HepG2 (cell line): ENCODE data around the gene POLE3. TPM values are rescaled to one million over a fixed set of nuclear protein-coding genes. Genes with fewer than 3 reads are reported as not detected.
A peak's percentile ranks its signal among the peaks of the same experiment; 100 is the strongest.

ENCODE experiments used
- ATM ChIP-seq: fragments of 450-650 bp; IDR thresholded peaks from 2 replicates; pipeline ENCODE4 v1.7.1; 2017; ENCODE audit warnings: mild to moderate bottlenecking, borderline replicate concordance
- ERF ChIP-seq: IDR thresholded peaks from 2 replicates; pipeline ENCODE4 v1.6.1; 2018; ENCODE audit warnings: missing biosample characterization, missing genetic modification reagents
- GTF2F1 ChIP-seq: fragments of 150-350 bp; IDR thresholded peaks from 2 replicates; pipeline ENCODE4 v1.6.1; 2014; ENCODE audit warnings: low read length
- KDM4B ChIP-seq: sonication (generic); formaldehyde crosslinking; IDR thresholded peaks from 2 replicates; pipeline ENCODE4 v1.4.0; 2020; ENCODE audit warnings: missing genetic modification reagents
- RARA ChIP-seq: IDR thresholded peaks from 2 replicates; pipeline ENCODE4 v1.6.1; 2016; ENCODE audit warnings: missing genetic modification reagents, missing compliant biosample characterization
- REL ChIP-seq: sonication (generic); formaldehyde crosslinking; conservative IDR thresholded peaks from 2 replicates; pipeline ENCODE4 v1.8.0; 2022; ENCODE audit warnings: mild to moderate bottlenecking, missing genetic modification reagents, moderate library complexity
- TBX3 ChIP-seq: fragments of 450-650 bp; IDR thresholded peaks from 2 replicates; pipeline ENCODE4 v1.6.1; 2017; ENCODE audit warnings: antibody characterized with exemption, mild to moderate bottlenecking, inconsistent platforms, borderline replicate concordance
- TMF1 ChIP-seq: sonication (generic); formaldehyde crosslinking; IDR thresholded peaks from 2 replicates; pipeline ENCODE4 v1.8.1; 2022; ENCODE audit warnings: low read depth, missing genetic modification reagents
- TOPORS ChIP-seq: sonication (generic); formaldehyde crosslinking; IDR thresholded peaks from 2 replicates; pipeline ENCODE4 v1.8.0; 2023; ENCODE audit warnings: mild to moderate bottlenecking, missing genetic modification reagents
- ZNF484 ChIP-seq: sonication (generic); formaldehyde crosslinking; IDR thresholded peaks from 2 replicates; pipeline ENCODE4 v1.5.1; 2020; ENCODE audit warnings: mild to moderate bottlenecking, low read depth, missing genetic modification reagents, borderline replicate concordance
- ZNF577 ChIP-seq: sonication (generic); formaldehyde crosslinking; IDR thresholded peaks from 2 replicates; pipeline ENCODE4 v1.4.0; 2020; ENCODE audit warnings: mild to moderate bottlenecking, low read depth, missing genetic modification reagents, borderline replicate concordance
- ZNF614 ChIP-seq: IDR thresholded peaks from 2 replicates; pipeline ENCODE4 v1.6.1; 2018; ENCODE audit warnings: missing biosample characterization, missing genetic modification reagents, inconsistent platforms, borderline replicate concordance
- ZNF7 ChIP-seq: IDR thresholded peaks from 2 replicates; pipeline ENCODE4 v1.6.1; 2016; ENCODE audit warnings: missing biosample characterization, missing genetic modification reagents
- ZNF83 ChIP-seq: sonication (generic); formaldehyde crosslinking; IDR thresholded peaks from 2 replicates; pipeline ENCODE4 v1.4.0; 2020; ENCODE audit warnings: missing genetic modification reagents, mild to moderate bottlenecking, borderline replicate concordance
- ZNF850 ChIP-seq: sonication (generic); formaldehyde crosslinking; conservative IDR thresholded peaks from 2 replicates; pipeline ENCODE4 v1.9.0; 2021; ENCODE audit warnings: mild to moderate bottlenecking, missing genetic modification reagents
- ZSCAN21 ChIP-seq: sonication (generic); formaldehyde crosslinking; IDR thresholded peaks from 2 replicates; pipeline ENCODE4 v1.8.0; 2022; ENCODE audit warnings: mild to moderate bottlenecking, missing genetic modification reagents, moderate library complexity, borderline replicate concordance
- ZSCAN31 ChIP-seq: sonication (generic); formaldehyde crosslinking; IDR thresholded peaks from 2 replicates; pipeline ENCODE4 v1.5.0; 2020; ENCODE audit warnings: low read depth, mild to moderate bottlenecking, missing genetic modification reagents
- polyA plus RNA-seq, 8 experiments: library from polyadenylated mRNA; depleted of rRNA in 3 of 8; stranded (reverse) in 7 of 8; unstranded in 1 of 8; fragments of >200 nt; fragmentation: Illumina TruSeq in 4 of 8; extraction: Trizol in 4 of 8; gene quantifications; 2 replicates each; pipeline versions ENCODE4 v1.2.1 to v1.2.3, GENCODE V29; 2011 to 2016; ENCODE audit warnings: low read depth in 4 of 8, missing spikeins in 1 of 8, mixed read lengths in 1 of 8; ENCODE audit not compliant: insufficient read depth in 1 of 8
- total RNA-seq, 5 experiments: library from RNA; depleted of rRNA; stranded (reverse); fragments of >200 nt; fragmentation: Illumina TruSeq; extraction: Trizol; gene quantifications; 2 replicates each; pipeline ENCODE4 v1.2.3, GENCODE V29; 2016; ENCODE audit warnings: low read depth in 1 of 5
- TF ChIP-seq, protein P1 (sequence below): sonication (generic); formaldehyde crosslinking; IDR thresholded peaks from 2 replicates; pipeline ENCODE4 v1.4.0; 2020; ENCODE audit warnings: mild to moderate bottlenecking, missing genetic modification reagents
- TF ChIP-seq, protein P2 (sequence below): sonication (generic); formaldehyde crosslinking; IDR thresholded peaks from 2 replicates; pipeline ENCODE4 v1.8.1; 2023; ENCODE audit warnings: missing genetic modification reagents, mild to moderate bottlenecking, borderline replicate concordance
- TF ChIP-seq, protein P3 (sequence below): sonication (generic); formaldehyde crosslinking; conservative IDR thresholded peaks from 2 replicates; pipeline ENCODE4 v1.8.0; 2022; ENCODE audit warnings: low read depth, missing genetic modification reagents
- TF ChIP-seq, protein P4 (sequence below): sonication (generic); formaldehyde crosslinking; IDR thresholded peaks from 2 replicates; pipeline ENCODE4 v1.8.1; 2023; ENCODE audit warnings: mild to moderate bottlenecking, missing genetic modification reagents
- TF ChIP-seq, protein P5 (sequence below): IDR thresholded peaks from 2 replicates; pipeline ENCODE4 v1.6.1; 2018; ENCODE audit warnings: missing genetic modification reagents
- TF ChIP-seq, protein P6 (sequence below), 2 experiments: sonication (generic) in 1 of 2; formaldehyde crosslinking in 1 of 2; IDR thresholded peaks; 2 replicates each; pipeline versions ENCODE4 v1.4.0 to v1.6.1; 2018 to 2020; ENCODE audit warnings: missing genetic modification reagents in 2 of 2, borderline replicate concordance in 1 of 2, low read depth in 1 of 2, mild to moderate bottlenecking in 1 of 2, missing biosample characterization in 1 of 2

The POLE3 gene
- total and polyA plus RNA-seq, 2 of the 13 experiments (the other 11 are each of a cell fraction or from before 2014, with no cell fraction given), result 36.0 to 77.2 TPM

DNA sequence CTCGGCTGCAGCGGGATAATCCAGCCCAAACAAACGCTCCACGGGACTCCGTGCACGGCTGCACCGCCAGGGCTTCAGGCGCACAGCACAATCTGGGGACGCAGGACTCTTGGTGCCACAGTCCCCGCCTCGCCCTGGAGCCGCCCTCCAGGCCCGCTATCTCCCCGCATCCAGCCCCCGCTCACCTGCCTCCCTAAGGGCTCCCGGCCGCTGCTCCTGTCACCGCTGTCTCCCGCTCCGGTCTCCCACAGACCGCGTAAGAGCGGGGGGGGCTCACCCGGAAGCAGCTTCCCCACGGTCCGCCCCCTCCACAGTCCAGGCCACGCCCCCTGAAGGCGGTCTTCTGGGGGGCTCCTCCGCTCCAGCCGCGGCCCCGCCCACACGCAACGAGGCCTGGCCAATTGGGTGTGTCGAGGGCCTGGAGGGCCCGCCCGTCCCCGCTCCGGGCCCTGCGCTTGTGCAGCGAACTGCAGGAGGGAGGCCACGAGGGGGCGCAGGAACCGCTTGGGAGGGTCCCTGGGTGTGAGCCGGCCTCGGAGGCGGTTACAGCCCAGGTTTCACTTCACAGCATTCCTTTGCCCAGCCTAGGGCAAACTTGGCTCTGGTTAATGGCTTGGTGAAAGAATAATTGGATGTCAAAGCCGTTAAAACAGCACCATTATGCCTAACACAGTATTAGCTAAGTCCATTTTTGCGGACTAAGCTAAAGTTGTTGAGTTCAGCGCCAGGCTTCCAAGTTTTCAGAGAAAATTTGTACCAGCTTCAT is 9.3 kb downstream of the POLE3 start, which contains the start of gene ALAD (continued):
- TF ChIP-seq ZNF850 (CRISPR knock-in tag) (no peak), KDM4B (CRISPR knock-in tag) (no peak), GTF2F1 (no peak), TBX3 (no peak), ATM (no peak), ZNF577 (CRISPR knock-in tag) (no peak), TOPORS (no peak), ZNF484 (CRISPR knock-in tag) (no peak), ZSCAN21 (CRISPR knock-in tag) (no peak), ZNF614 (CRISPR knock-in tag) (peak; percentile 84; the same call in 1 of the 2 replicates), ERF (CRISPR knock-in tag) (peak; percentile 90), TMF1 (CRISPR knock-in tag) (no peak), ZNF7 (CRISPR knock-in tag) (no peak), ZNF83 (CRISPR knock-in tag) (no peak), RARA (CRISPR knock-in tag) (peak; percentile 32), ZSCAN31 (CRISPR knock-in tag) (0 out of 2 replicates have a peak, but pooled peaks have one; percentile 18), REL (no peak)
- TF ChIP-seq, protein P1, sequence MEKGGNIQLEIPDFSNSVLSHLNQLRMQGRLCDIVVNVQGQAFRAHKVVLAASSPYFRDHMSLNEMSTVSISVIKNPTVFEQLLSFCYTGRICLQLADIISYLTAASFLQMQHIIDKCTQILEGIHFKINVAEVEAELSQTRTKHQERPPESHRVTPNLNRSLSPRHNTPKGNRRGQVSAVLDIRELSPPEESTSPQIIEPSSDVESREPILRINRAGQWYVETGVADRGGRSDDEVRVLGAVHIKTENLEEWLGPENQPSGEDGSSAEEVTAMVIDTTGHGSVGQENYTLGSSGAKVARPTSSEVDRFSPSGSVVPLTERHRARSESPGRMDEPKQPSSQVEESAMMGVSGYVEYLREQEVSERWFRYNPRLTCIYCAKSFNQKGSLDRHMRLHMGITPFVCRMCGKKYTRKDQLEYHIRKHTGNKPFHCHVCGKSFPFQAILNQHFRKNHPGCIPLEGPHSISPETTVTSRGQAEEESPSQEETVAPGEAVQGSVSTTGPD (CRISPR knock-in tag), result no peak
- TF ChIP-seq, protein P2, sequence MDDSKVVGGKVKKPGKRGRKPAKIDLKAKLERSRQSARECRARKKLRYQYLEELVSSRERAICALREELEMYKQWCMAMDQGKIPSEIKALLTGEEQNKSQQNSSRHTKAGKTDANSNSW (CRISPR knock-in tag), result no peak
- TF ChIP-seq, protein P3, sequence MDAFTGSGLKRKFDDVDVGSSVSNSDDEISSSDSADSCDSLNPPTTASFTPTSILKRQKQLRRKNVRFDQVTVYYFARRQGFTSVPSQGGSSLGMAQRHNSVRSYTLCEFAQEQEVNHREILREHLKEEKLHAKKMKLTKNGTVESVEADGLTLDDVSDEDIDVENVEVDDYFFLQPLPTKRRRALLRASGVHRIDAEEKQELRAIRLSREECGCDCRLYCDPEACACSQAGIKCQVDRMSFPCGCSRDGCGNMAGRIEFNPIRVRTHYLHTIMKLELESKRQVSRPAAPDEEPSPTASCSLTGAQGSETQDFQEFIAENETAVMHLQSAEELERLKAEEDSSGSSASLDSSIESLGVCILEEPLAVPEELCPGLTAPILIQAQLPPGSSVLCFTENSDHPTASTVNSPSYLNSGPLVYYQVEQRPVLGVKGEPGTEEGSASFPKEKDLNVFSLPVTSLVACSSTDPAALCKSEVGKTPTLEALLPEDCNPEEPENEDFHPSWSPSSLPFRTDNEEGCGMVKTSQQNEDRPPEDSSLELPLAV (CRISPR knock-in tag), result no peak
- TF ChIP-seq, protein P4, sequence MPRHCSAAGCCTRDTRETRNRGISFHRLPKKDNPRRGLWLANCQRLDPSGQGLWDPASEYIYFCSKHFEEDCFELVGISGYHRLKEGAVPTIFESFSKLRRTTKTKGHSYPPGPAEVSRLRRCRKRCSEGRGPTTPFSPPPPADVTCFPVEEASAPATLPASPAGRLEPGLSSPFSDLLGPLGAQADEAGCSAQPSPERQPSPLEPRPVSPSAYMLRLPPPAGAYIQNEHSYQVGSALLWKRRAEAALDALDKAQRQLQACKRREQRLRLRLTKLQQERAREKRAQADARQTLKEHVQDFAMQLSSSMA (CRISPR knock-in tag), result no peak
- TF ChIP-seq, protein P5, sequence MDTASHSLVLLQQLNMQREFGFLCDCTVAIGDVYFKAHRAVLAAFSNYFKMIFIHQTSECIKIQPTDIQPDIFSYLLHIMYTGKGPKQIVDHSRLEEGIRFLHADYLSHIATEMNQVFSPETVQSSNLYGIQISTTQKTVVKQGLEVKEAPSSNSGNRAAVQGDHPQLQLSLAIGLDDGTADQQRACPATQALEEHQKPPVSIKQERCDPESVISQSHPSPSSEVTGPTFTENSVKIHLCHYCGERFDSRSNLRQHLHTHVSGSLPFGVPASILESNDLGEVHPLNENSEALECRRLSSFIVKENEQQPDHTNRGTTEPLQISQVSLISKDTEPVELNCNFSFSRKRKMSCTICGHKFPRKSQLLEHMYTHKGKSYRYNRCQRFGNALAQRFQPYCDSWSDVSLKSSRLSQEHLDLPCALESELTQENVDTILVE (CRISPR knock-in tag), result 0 out of 2 replicates have a peak, but pooled peaks have one; percentile 24
- TF ChIP-seq, protein P6, sequence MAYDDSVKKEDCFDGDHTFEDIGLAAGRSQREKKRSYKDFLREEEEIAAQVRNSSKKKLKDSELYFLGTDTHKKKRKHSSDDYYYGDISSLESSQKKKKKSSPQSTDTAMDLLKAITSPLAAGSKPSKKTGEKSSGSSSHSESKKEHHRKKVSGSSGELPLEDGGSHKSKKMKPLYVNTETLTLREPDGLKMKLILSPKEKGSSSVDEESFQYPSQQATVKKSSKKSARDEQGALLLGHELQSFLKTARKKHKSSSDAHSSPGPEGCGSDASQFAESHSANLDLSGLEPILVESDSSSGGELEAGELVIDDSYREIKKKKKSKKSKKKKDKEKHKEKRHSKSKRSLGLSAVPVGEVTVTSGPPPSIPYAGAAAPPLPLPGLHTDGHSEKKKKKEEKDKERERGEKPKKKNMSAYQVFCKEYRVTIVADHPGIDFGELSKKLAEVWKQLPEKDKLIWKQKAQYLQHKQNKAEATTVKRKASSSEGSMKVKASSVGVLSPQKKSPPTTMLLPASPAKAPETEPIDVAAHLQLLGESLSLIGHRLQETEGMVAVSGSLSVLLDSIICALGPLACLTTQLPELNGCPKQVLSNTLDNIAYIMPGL (CRISPR knock-in tag; IDR thresholded peaks at IDR 0.05; ENCODE audit: borderline replicate concordance in 1 of 2, low read depth in 1 of 2), result peak; percentile 96 to 97
